Loucy (cell line): ENCODE measurements around the gene MBP.

Source experiments
- CTCF ChIP-seq: fragments of 200-600 bp; sonication (generic); conservative IDR thresholded peaks from 2 replicates; pipeline ENCODE4 v1.5.1; 2014; ENCODE audit warnings: mild to moderate bottlenecking, antibody characterized with exemption, low read length
- EZH2phosphoT487 ChIP-seq: fragments of 200-600 bp; IDR thresholded peaks from 2 replicates; pipeline ENCODE4 v1.6.1; 2018; ENCODE audit warnings: antibody characterized with exemption, mild to moderate bottlenecking, moderate library complexity, borderline replicate concordance

- TF ChIP-seq CTCF (no peak), EZH2phosphoT487 (no peak)
Measured at GRCh38 chr18:77030201-77030600, 102.4 kb downstream of the MBP start.
